Glutamatergic neuron (in vitro differentiated cells): ENCODE measurements around the gene CD79A. TPM values are rescaled to one million over a fixed set of nuclear protein-coding genes. Genes with fewer than 3 reads are reported as not detected.

Experiments used
- DNase-seq: peaks from one replicate; pipeline ENCODE4 v3.0.0; 2022
- H3K27ac Mint-ChIP-seq: one replicate; pipeline ENCODE4 v1.8.0; 2020; ENCODE audit warnings: mild to moderate bottlenecking, mixed read lengths, inconsistent platforms; ENCODE audit not compliant: unreplicated experiment
- H3K27me3 Mint-ChIP-seq: one replicate; pipeline ENCODE4 v1.8.0; 2020; ENCODE audit warnings: mild to moderate bottlenecking, moderate library complexity, mixed read lengths, inconsistent platforms; ENCODE audit not compliant: unreplicated experiment
- H3K36me3 Mint-ChIP-seq: one replicate; pipeline ENCODE4 v1.8.0; 2020; ENCODE audit warnings: mild to moderate bottlenecking, mixed read lengths, inconsistent platforms; ENCODE audit not compliant: unreplicated experiment
- H3K4me1 Mint-ChIP-seq: one replicate; pipeline ENCODE4 v1.8.0; 2020; ENCODE audit warnings: mild to moderate bottlenecking, low read depth, mixed read lengths, inconsistent platforms; ENCODE audit not compliant: unreplicated experiment
- H3K4me3 Mint-ChIP-seq: one replicate; pipeline ENCODE4 v1.8.0; 2020; ENCODE audit warnings: mild to moderate bottlenecking, mixed read lengths, inconsistent platforms; ENCODE audit not compliant: unreplicated experiment
- H3K9me3 Mint-ChIP-seq: one replicate; pipeline ENCODE4 v1.8.0; 2020; ENCODE audit warnings: mild to moderate bottlenecking, moderate library complexity, mixed read lengths, inconsistent platforms; ENCODE audit not compliant: unreplicated experiment
- CTCF ChIP-seq: fragments of 200-600 bp; sonication (generic); IDR thresholded peaks from one replicate; pipeline ENCODE4 v1.5.0; 2021; ENCODE audit not compliant: partially characterized antibody, unreplicated experiment
- total RNA-seq: library from RNA; stranded (reverse); fragmentation: NEBNext Ultra II Directional; extraction: Animal tissue kit (Norgen Biotek cat#: 25700); gene quantifications from one replicate; pipeline ENCODE4 v1.2.1, GENCODE V29; 2021; ENCODE audit not compliant: unreplicated experiment

The CD79A gene
- total RNA-seq, 1 donor from 2014 or later, result not detected

GRCh38 chr19:41901707-41902360, 24.8 kb downstream of the CD79A start:
- Mint-ChIP-seq H3K4me3 (no peak overlapping the region), H3K4me1 (peaks cover 6% of the 10 kb centered on the region), H3K27me3 (peaks cover 5% of the 10 kb centered on the region), H3K36me3 (no peaks in the 10 kb centered on the region), H3K9me3 (peaks cover 4% of the 10 kb centered on the region), H3K27ac (no peak overlapping the region)
- no peak for DNase-seq
- no peak for TF ChIP-seq CTCF

DNA sequence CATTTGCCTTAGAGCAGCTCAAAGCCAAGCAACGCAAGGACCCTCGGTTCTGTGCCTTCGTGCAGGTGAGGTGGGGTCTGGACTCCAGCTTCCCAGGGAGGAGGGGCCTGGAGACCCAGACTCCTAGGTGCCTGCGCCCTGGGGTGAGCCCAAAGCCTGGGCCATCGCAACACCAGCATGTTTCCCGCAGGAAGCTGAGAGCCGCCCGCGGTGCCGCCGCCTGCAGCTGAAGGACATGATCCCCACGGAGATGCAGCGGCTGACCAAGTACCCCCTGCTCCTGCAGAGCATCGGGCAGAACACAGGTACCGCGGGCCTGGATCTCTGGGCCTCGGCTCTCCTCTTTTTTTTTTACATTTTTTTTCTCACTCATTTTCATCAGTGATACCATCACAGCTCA, 25.5 kb downstream of the CD79A start:
- no peak for TF ChIP-seq CTCF
- Mint-ChIP-seq H3K36me3 (no peaks in the 10 kb centered on the region), H3K4me3 (no peak overlapping the region), H3K27ac (no peak overlapping the region), H3K27me3 (peaks cover 7% of the 10 kb centered on the region), H3K4me1 (peaks cover 9% of the 10 kb centered on the region), H3K9me3 (peaks cover 6% of the 10 kb centered on the region)
- DNase-seq, result no peak

DNA sequence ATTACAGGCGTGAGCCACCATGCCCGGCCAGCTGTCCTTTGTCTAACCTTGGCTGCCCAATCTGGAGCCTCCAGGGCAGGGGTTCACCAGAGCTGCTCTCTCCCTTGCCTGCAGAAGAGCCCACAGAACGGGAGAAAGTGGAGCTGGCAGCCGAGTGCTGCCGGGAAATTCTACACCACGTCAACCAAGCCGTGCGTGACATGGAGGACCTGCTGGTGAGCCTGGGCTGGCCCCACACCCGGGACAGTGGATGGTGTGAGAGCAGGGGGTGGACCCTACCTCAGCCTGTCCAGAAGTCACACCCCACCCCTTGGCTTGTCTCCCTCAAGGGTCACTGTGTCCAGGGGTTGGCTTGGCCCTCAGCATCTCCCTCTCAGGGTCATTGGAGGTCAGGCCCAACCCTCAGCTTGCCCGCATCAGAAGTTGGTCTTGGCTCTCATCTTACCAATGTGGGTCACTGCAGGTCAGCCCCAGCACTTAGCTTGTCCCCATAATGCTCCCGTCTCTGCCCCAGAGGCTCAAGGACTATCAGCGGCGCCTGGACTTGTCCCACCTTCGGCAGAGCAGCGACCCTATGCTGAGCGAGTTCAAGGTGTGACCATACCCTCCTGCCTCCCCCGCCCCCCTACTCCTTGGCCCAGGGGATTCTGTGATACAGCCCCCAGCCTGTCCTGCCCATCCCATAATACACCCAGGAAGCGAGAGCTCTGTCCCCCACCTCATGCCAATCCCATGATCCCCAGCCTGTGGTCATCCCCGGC, 26.3 kb downstream of the CD79A start:
- Mint-ChIP-seq H3K9me3 (peaks cover 6% of the 10 kb centered on the region), H3K27me3 (peaks cover 7% of the 10 kb centered on the region), H3K36me3 (no peaks in the 10 kb centered on the region), H3K4me3 (no peak overlapping the region), H3K27ac (no peak overlapping the region), H3K4me1 (peaks cover 9% of the 10 kb centered on the region)
- DNase-seq, result no peak
- TF ChIP-seq CTCF, result no peak

GRCh38 chr19:41904118-41904870, 27.2 kb downstream of the CD79A start:
- H3K36me3 Mint-ChIP-seq, result no peaks in the 10 kb centered on the region
- H3K27me3 Mint-ChIP-seq, result peaks cover 7% of the 10 kb centered on the region
- no peak for DNase-seq
- H3K4me1 Mint-ChIP-seq, result peaks cover 9% of the 10 kb centered on the region
- TF ChIP-seq CTCF, result no peak
- H3K4me3 Mint-ChIP-seq, result no peak overlapping the region
- H3K27ac Mint-ChIP-seq, result no peak overlapping the region
- H3K9me3 Mint-ChIP-seq, result peaks cover 6% of the 10 kb centered on the region
